Measurements from ENCODE around the gene BICD1. TPM values are rescaled to one million over a fixed set of nuclear protein-coding genes. Genes with fewer than 3 reads are reported as not detected.

BICD1 gene
- total and polyA plus RNA-seq, 2 of the 13 experiments (the other 11 are each of a cell fraction or from before 2014, with no cell fraction given) = 4.5 to 5.2 TPM

DNA sequence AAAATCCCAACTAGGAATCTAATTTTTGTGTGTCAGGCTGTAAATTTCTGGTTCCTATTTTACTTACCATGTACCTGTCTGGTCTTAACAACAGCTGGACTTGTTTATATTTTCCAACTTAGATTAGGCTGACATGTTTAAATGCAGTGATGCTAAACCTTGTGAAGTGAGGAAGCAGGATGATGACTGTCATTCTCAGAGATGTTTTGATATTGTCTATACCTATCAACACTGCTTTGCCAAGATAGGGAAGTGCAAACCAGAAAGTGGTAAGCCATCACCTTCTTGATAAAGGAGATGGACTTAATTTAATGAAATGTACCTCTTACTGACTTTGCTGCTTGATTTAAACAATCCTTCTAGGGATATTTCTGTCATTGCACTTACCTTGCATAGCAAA, 2.1 kb downstream of the BICD1 start:
- intact Hi-C loops (cut with micrococcal nuclease; ENCODE audit: unreplicated experiment) (no loop called here), in situ Hi-C loops (cut with HindIII; ENCODE audit: extremely low pct_ligation_motif_present, low pct_unique_long_range_greater_than_20kb) (no loop called here)
- FAIRE-seq = no peak
- no peak overlapping the region for H3K4me3 ChIP-seq (replicated peaks in 1 of 3; ENCODE audit: insufficient read depth in 1 of 3, low read depth in 2 of 3, low read length in 3 of 3)
- H3K9ac ChIP-seq (ENCODE audit: insufficient read depth, low read depth, low read length) = no peak overlapping the region
- H4K20me1 ChIP-seq (ENCODE audit: insufficient read depth, low read length) = no peaks in the 10 kb centered on the region
- peaks cover 25% of the 10 kb centered on the region for H3K4me1 ChIP-seq (ENCODE audit: insufficient read depth, low read length)
- no peaks in the 10 kb centered on the region for H3K79me2 ChIP-seq (ENCODE audit: insufficient read depth, low read length)
- peak overlapping the region; percentile 90 for H3K4me2 ChIP-seq (ENCODE audit: low read depth, low read length)
- POLR2A ChIA-PET = no interaction called here
- no peak for DNase-seq (ENCODE audit: low spot score)
- H3K36me3 ChIP-seq (replicated peaks in 1 of 2; ENCODE audit: control insufficient read depth in 1 of 2, insufficient read depth in 2 of 2, low read length in 2 of 2) = no peaks in the 10 kb centered on the region
- H3K9me3 ChIP-seq (ENCODE audit: low read length) = no peaks in the 10 kb centered on the region
- CTCF ChIA-PET (ENCODE audit: low intra/inter-chr PET ratio, low total read pairs) = no interaction called here
- no TSS peak for BruUV-seq (replicated peaks)
- no peak overlapping the region for H3K27ac ChIP-seq (ENCODE audit: extremely low read length, insufficient read depth, low read length)
- no peak for ATAC-seq
- H2AFZ ChIP-seq (ENCODE audit: low read length) = no peak overlapping the region
- H3K27me3 ChIP-seq (ENCODE audit: control insufficient read depth in 1 of 2, insufficient read depth in 2 of 2, low read length in 2 of 2) = peaks cover 1 to 6% of the 10 kb centered on the region in 2 experiments; a peak in 4 of 5 replicates
- no peak for TF ChIP-seq SP4 (CRISPR knock-in tag; IDR thresholded peaks at IDR 0.05)
- TF ChIP-seq HMGA1 (CRISPR knock-in tag; conservative IDR thresholded peaks at IDR 0.05) = no peak
- TF ChIP-seq SRSF4 (IDR thresholded peaks at IDR 0.05; ENCODE audit: low read depth, low read length, poor library complexity, severe bottlenecking) = no peak
- TF ChIP-seq, protein P1, sequence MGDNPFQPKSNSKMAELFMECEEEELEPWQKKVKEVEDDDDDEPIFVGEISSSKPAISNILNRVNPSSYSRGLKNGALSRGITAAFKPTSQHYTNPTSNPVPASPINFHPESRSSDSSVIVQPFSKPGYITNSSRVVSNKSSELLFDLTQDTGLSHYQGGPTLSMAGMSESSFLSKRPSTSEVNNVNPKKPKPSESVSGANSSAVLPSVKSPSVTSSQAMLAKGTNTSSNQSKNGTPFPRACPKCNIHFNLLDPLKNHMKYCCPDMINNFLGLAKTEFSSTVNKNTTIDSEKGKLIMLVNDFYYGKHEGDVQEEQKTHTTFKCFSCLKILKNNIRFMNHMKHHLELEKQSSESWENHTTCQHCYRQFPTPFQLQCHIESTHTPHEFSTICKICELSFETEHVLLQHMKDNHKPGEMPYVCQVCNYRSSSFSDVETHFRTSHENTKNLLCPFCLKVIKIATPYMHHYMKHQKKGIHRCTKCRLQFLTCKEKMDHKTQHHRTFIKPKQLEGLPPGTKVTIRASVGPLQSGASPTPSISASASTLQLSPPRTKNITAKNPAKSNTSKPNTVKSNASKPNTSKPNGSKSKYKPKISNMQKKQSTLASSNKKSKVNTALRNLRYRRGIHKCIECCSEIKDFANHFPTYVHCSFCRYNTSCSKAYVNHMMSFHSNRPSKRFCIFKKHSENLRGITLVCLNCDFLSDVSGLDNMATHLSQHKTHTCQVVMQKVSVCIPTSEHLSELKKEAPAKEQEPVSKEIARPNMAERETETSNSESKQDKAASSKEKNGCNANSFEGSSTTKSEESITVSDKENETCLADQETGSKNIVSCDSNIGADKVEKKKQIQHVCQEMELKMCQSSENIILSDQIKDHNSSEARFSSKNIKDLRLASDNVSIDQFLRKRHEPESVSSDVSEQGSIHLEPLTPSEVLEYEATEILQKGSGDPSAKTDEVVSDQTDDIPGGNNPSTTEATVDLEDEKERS (CRISPR knock-in tag; IDR thresholded peaks at IDR 0.05) = no peak
- TF ChIP-seq MED1 (CRISPR knock-in tag; IDR thresholded peaks at IDR 0.05) = no peak
- no peak for TF ChIP-seq PAXIP1 (CRISPR knock-in tag; conservative IDR thresholded peaks at IDR 0.05)
- TF ChIP-seq, protein P2, sequence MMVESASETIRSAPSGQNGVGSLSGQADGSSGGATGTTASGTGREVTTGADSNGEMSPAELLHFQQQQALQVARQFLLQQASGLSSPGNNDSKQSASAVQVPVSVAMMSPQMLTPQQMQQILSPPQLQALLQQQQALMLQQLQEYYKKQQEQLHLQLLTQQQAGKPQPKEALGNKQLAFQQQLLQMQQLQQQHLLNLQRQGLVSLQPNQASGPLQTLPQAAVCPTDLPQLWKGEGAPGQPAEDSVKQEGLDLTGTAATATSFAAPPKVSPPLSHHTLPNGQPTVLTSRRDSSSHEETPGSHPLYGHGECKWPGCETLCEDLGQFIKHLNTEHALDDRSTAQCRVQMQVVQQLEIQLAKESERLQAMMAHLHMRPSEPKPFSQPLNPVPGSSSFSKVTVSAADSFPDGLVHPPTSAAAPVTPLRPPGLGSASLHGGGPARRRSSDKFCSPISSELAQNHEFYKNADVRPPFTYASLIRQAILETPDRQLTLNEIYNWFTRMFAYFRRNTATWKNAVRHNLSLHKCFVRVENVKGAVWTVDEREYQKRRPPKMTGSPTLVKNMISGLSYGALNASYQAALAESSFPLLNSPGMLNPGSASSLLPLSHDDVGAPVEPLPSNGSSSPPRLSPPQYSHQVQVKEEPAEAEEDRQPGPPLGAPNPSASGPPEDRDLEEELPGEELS (CRISPR knock-in tag; IDR thresholded peaks at IDR 0.05) = no peak
- TF ChIP-seq, protein P3, sequence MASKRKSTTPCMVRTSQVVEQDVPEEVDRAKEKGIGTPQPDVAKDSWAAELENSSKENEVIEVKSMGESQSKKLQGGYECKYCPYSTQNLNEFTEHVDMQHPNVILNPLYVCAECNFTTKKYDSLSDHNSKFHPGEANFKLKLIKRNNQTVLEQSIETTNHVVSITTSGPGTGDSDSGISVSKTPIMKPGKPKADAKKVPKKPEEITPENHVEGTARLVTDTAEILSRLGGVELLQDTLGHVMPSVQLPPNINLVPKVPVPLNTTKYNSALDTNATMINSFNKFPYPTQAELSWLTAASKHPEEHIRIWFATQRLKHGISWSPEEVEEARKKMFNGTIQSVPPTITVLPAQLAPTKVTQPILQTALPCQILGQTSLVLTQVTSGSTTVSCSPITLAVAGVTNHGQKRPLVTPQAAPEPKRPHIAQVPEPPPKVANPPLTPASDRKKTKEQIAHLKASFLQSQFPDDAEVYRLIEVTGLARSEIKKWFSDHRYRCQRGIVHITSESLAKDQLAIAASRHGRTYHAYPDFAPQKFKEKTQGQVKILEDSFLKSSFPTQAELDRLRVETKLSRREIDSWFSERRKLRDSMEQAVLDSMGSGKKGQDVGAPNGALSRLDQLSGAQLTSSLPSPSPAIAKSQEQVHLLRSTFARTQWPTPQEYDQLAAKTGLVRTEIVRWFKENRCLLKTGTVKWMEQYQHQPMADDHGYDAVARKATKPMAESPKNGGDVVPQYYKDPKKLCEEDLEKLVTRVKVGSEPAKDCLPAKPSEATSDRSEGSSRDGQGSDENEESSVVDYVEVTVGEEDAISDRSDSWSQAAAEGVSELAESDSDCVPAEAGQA (IDR thresholded peaks at IDR 0.05; ENCODE audit: low read depth) = no peak
- TF ChIP-seq, protein P3 (CRISPR knock-in tag; IDR thresholded peaks at IDR 0.05; ENCODE audit: borderline replicate concordance) = no peak
- no peak for TF ChIP-seq ZNF766 (CRISPR knock-in tag; IDR thresholded peaks at IDR 0.05; ENCODE audit: borderline replicate concordance)

Data from HepG2 (cell line).